Gastrocnemius medialis (tissue), 4 donors: ENCODE data around the gene TLX2. TPM values are rescaled to one million over a fixed set of nuclear protein-coding genes. Genes with fewer than 3 reads are reported as not detected.
"Not testable (repeated sequence)": the region's sequence is repeated elsewhere in the genome, so short reads cannot be mapped to it uniquely, and the experiment has no call there.

Experiments
- ATAC-seq, 2 donors: fragments of 150-250 bp; one replicate each; pipeline ENCODE4 v1.9.1; 2016
- DNase-seq, 2 donors: peaks; one replicate each; pipeline ENCODE4 v3.0.0-alpha.2; 2019
- H3K27ac ChIP-seq, 4 donors: fragments of 200-600 bp; sonication (generic); 1 replicate in 1 of 4; 2 replicates in 3 of 4; pipeline ENCODE4 v1.5.1; 2016 to 2018; ENCODE audit warnings: mild to moderate bottlenecking in 2 of 4, moderate library complexity in 1 of 4
- H3K27me3 ChIP-seq, 3 donors: fragments of 200-600 bp; sonication (generic) in 2 of 3; 1 replicate in 1 of 3; 2 replicates in 2 of 3; pipeline versions ENCODE4 v1.5.1 to v1.6.0; 2016 to 2019; ENCODE audit warnings: mild to moderate bottlenecking in 1 of 3, moderate library complexity in 1 of 3
- H3K36me3 ChIP-seq, 2 donors: fragments of 200-600 bp; sonication (generic) in 1 of 2; one replicate each; pipeline ENCODE4 v1.5.1; 2017 to 2018
- H3K4me1 ChIP-seq, 2 donors: fragments of 200-600 bp; sonication (generic) in 1 of 2; one replicate each; pipeline ENCODE4 v1.5.1; 2016 to 2017; ENCODE audit warnings: mild to moderate bottlenecking in 2 of 2
- H3K4me3 ChIP-seq, 4 donors: fragments of 200-600 bp; sonication (generic) in 3 of 4; 1 replicate in 1 of 4; 2 replicates in 3 of 4; pipeline ENCODE4 v1.5.1; 2016 to 2019; ENCODE audit warnings: mild to moderate bottlenecking in 2 of 4
- H3K9me3 ChIP-seq, 3 donors: fragments of 200-600 bp; sonication (generic) in 2 of 3; 1 replicate in 1 of 3; 2 replicates in 2 of 3; pipeline ENCODE4 v1.5.1; 2016 to 2019
- CTCF ChIP-seq, 5 experiments: fragments of 450-650 bp in 3 of 5; fragments of 200-600 bp in 2 of 5; sonication (generic) in 2 of 5; IDR thresholded peaks in 4 of 5; conservative IDR thresholded peaks in 1 of 5; 1 replicate in 4 of 5; 2 replicates in 1 of 5; pipeline ENCODE4 v1.5.1; 2016 to 2019; ENCODE audit warnings: antibody characterized with exemption in 5 of 5, mild to moderate bottlenecking in 3 of 5, moderate library complexity in 3 of 5
- POLR2A ChIP-seq, 2 donors: fragments of 450-650 bp; IDR thresholded peaks; one replicate each; pipeline ENCODE4 v1.6.1; 2017; ENCODE audit warnings: antibody characterized with exemption in 2 of 2, mild to moderate bottlenecking in 2 of 2, moderate library complexity in 2 of 2
- in situ Hi-C, 4 donors: fragments of 200-750 bp; cut with MboI; loops; one replicate each; pipeline versions ENCODE4 v1.15.0 to v1.8.0; 2017; ENCODE audit warnings: low sequenced_read_pairs in 4 of 4
- intact Hi-C: fragments of 100-400 bp; cut with DNase I; formaldehyde crosslinking; loops from one replicate; pipeline ENCODE4 v1.15.1; 2023; ENCODE audit warnings: low total_unique reads
- total RNA-seq, 4 donors: library from RNA; depleted of rRNA; stranded (reverse); fragments of >200 nt; gene quantifications; one replicate each; pipeline versions ENCODE4 v1.1.0 to v1.2.3, GENCODE V29; 2016

The TLX2 gene
- total RNA-seq, 4 donors from 2014 or later: not detected

GRCh38 chr2:74559912-74560311 lies 45.7 kb downstream of the TLX2 start:
- in situ Hi-C loops: no loop called here
- H3K4me3 ChIP-seq: no peak overlapping the region
- H3K9me3 ChIP-seq: no peaks in the 10 kb centered on the region
- TF ChIP-seq POLR2A (IDR thresholded peaks at IDR 0.05) (no peak), CTCF (IDR thresholded peaks at IDR 0.05 in 4 of 5, conservative IDR thresholded peaks at IDR 0.05 in 1 of 5) (no peak)
- H3K27me3 ChIP-seq: peaks cover 5 to 18% (median 10%) of the 10 kb centered on the region in 3 donors
- peaks cover 0 to 5% of the 10 kb centered on the region in 2 donors for H3K4me1 ChIP-seq
- ATAC-seq (no peak), DNase-seq (no peak)
- intact Hi-C loops: no loop called here
- H3K36me3 ChIP-seq: no peaks in the 10 kb centered on the region
- no peak overlapping the region for H3K27ac ChIP-seq

GRCh38 chr2:74560591-74560990 lies 46.3 kb downstream of the TLX2 start:
- in situ Hi-C loops: no loop called here

GRCh38 chr2:74561022-74561421 lies 46.8 kb downstream of the TLX2 start:
- ATAC-seq, DNase-seq, intact Hi-C loops, H3K36me3 ChIP-seq, in situ Hi-C loops, H3K27me3 ChIP-seq, H3K4me1 ChIP-seq, H3K27ac ChIP-seq, H3K9me3 ChIP-seq, H3K4me3 ChIP-seq: not testable (repeated sequence)

More at GRCh38 chr2:74560591-74560990, 46.3 kb downstream of the TLX2 start:
- H3K36me3 ChIP-seq: no peaks in the 10 kb centered on the region
- ATAC-seq (no peak), DNase-seq (no peak)
- no peaks in the 10 kb centered on the region for H3K4me1 ChIP-seq
- H3K27ac ChIP-seq: no peak overlapping the region
- TF ChIP-seq POLR2A (IDR thresholded peaks at IDR 0.05) (no peak), CTCF (IDR thresholded peaks at IDR 0.05 in 4 of 5, conservative IDR thresholded peaks at IDR 0.05 in 1 of 5) (no peak)
- intact Hi-C loops: no loop called here
- H3K27me3 ChIP-seq: peaks cover 3 to 11% (median 5%) of the 10 kb centered on the region in 3 donors
- H3K4me3 ChIP-seq: no peak overlapping the region
- no peaks in the 10 kb centered on the region for H3K9me3 ChIP-seq

- Histone ChIP-seq H3K9me3 (no peaks in the 10 kb centered on the region), H3K27ac (no peak overlapping the region), H3K27me3 (peaks cover 0 to 6% (median 5%) of the 10 kb centered on the region in 3 donors), H3K4me1 (no peaks in the 10 kb centered on the region), H3K4me3 (no peak overlapping the region), H3K36me3 (no peaks in the 10 kb centered on the region)
- DNase-seq (no peak), ATAC-seq (no peak)
- in situ Hi-C loops: no loop called here
- intact Hi-C loops: no loop called here
- TF ChIP-seq CTCF (IDR thresholded peaks at IDR 0.05 in 4 of 5, conservative IDR thresholded peaks at IDR 0.05 in 1 of 5) (no peak), POLR2A (IDR thresholded peaks at IDR 0.05) (no peak)
Measured at GRCh38 chr2:74562126-74562775, 48.0 kb downstream of the TLX2 start.

GRCh38 chr2:74564222-74564621 lies 50.0 kb downstream of the TLX2 start:
- intact Hi-C loops: no loop called here
- H3K27ac ChIP-seq: no peak overlapping the region
- H3K9me3 ChIP-seq: no peaks in the 10 kb centered on the region
- no peaks in the 10 kb centered on the region for H3K4me1 ChIP-seq
- peaks cover 0 to 6% (median 5%) of the 10 kb centered on the region in 3 donors for H3K27me3 ChIP-seq
- DNase-seq (no peak), ATAC-seq (no peak)
- in situ Hi-C loops: no loop called here
- no peak overlapping the region for H3K4me3 ChIP-seq
- TF ChIP-seq CTCF (IDR thresholded peaks at IDR 0.05 in 4 of 5, conservative IDR thresholded peaks at IDR 0.05 in 1 of 5): no peak
- no peak for TF ChIP-seq POLR2A (IDR thresholded peaks at IDR 0.05)
- no peaks in the 10 kb centered on the region for H3K36me3 ChIP-seq
